HG03025 (cell line): ENCODE data around the gene MFAP4.

ENCODE experiments used
- ATAC-seq: cut with Tn5 transposase; IDR thresholded peaks from one replicate; pipeline ENCODE4 v1.9.1; 2021; ENCODE audit warnings: mild to moderate bottlenecking, moderate library complexity; ENCODE audit not compliant: unreplicated experiment, low FRiP score

The MFAP4 gene

GRCh38 chr17:19386974-19387920 is at the start of gene MFAP4:
MFAP4 (minus strand) TSS chr17:19387190; CDS start chr17:19387155, 35 bp downstream.
- ATAC-seq: no peak

GRCh38 chr17:19433727-19434340 is 46.8 kb upstream of the MFAP4 start:
- ATAC-seq: no peak

GRCh38 chr17:19433255-19433654 is 46.3 kb upstream of the MFAP4 start:
- ATAC-seq: no peak

GRCh38 chr17:19431691-19432090 is 44.7 kb upstream of the MFAP4 start:
- no peak for ATAC-seq

GRCh38 chr17:19426631-19427030 is 39.6 kb upstream of the MFAP4 start:
- no peak for ATAC-seq

- no peak for ATAC-seq
These were observed 38.2 kb upstream of the MFAP4 start for GRCh38 chr17:19424934-19425868.

GRCh38 chr17:19421926-19422325 is 34.9 kb upstream of the MFAP4 start:
- ATAC-seq: no peak

GRCh38 chr17:19421219-19421618 is 34.2 kb upstream of the MFAP4 start:
- no peak for ATAC-seq

- ATAC-seq: no peak
These were observed 31.4 kb upstream of the MFAP4 start for GRCh38 chr17:19418251-19418992.

- no peak for ATAC-seq
These were observed 30.6 kb upstream of the MFAP4 start for GRCh38 chr17:19417611-19418010.

- ATAC-seq: no peak
These were observed 29.1 kb upstream of the MFAP4 start for GRCh38 chr17:19415806-19416775.

- no peak for ATAC-seq
These were observed 28.3 kb upstream of the MFAP4 start for GRCh38 chr17:19415311-19415710.

- no peak for ATAC-seq
These were observed 27.6 kb upstream of the MFAP4 start for GRCh38 chr17:19414396-19415280.

GRCh38 chr17:19413761-19414160 is 26.8 kb upstream of the MFAP4 start:
- no peak for ATAC-seq

- no peak for ATAC-seq
These were observed 26.0 kb upstream of the MFAP4 start for GRCh38 chr17:19412984-19413383.

GRCh38 chr17:19412510-19412909 is 25.5 kb upstream of the MFAP4 start:
- ATAC-seq: no peak

GRCh38 chr17:19411631-19412030 is 24.6 kb upstream of the MFAP4 start:
- ATAC-seq: no peak
